IMR-90 (cell line): ENCODE results near the gene SKIC8. TPM values are rescaled to one million over a fixed set of nuclear protein-coding genes. Genes with fewer than 3 reads are reported as not detected.

ENCODE experiments used
- ATAC-seq: fragments of 200-7000 bp; cut with Tn5 transposase; 2 replicates; pipeline ENCODE4 v1.9.1; 2020; ENCODE audit warnings: low read depth, mild to moderate bottlenecking, moderate library complexity
- BruUV-seq: library from RNA; stranded (reverse); fragments of 400-500 nt; replicated peaks from 2 replicates; lab custom pipeline; 2021; lab: Mats Ljungman, UMichigan
- CTCF ChIA-PET: fragments of 300-600 bp; formaldehyde crosslinking; extraction: SDS; loops from one replicate; lab custom pipeline; 2021; ENCODE audit warnings: antibody characterized with exemption; lab: Yijun Ruan, JAX
- POLR2A ChIA-PET: fragments of 300-600 bp; sonication (Branson Sonifier 250); formaldehyde crosslinking; loops from one replicate; lab custom pipeline; 2022; ENCODE audit warnings: antibody characterized with exemption; ENCODE audit not compliant: unreplicated experiment; lab: Charles Lee
- DNase-seq: peaks from one replicate; pipeline ENCODE4 v3.0.0; 2013
- H2AFZ ChIP-seq: replicated peaks from 2 replicates; pipeline ENCODE3; 2013; ENCODE audit warnings: low read length, mild to moderate bottlenecking; ENCODE audit not compliant: poor library complexity
- H2AK5ac ChIP-seq: 2 replicates; pipeline ENCODE4 v1.6.1; 2013; ENCODE audit warnings: low read depth, low read length, inconsistent platforms
- H2AK9ac ChIP-seq: replicated peaks from 2 replicates; pipeline ENCODE3; 2013; ENCODE audit warnings: mild to moderate bottlenecking, low read depth, low read length, moderate library complexity; ENCODE audit not compliant: poor library complexity
- H2BK120ac ChIP-seq: 2 replicates; pipeline ENCODE4 v1.6.1; 2013; ENCODE audit warnings: low read depth, low read length, inconsistent platforms
- H2BK15ac ChIP-seq: 3 replicates; pipeline ENCODE4 v1.6.1; 2013; ENCODE audit warnings: low read depth, low read length, inconsistent platforms
- H2BK20ac ChIP-seq: 2 replicates; pipeline ENCODE4 v1.6.1; 2013; ENCODE audit warnings: low read depth, mild to moderate bottlenecking, inconsistent platforms, low read length, moderate library complexity
- H2BK5ac ChIP-seq: 2 replicates; pipeline ENCODE4 v1.6.1; 2013; ENCODE audit warnings: mild to moderate bottlenecking, low read depth, low read length, inconsistent platforms; ENCODE audit not compliant: poor library complexity, severe bottlenecking
- H3K14ac ChIP-seq: replicated peaks from 2 replicates; pipeline ENCODE4 v1.6.1; 2013; ENCODE audit warnings: low read depth, low read length, inconsistent platforms
- H3K18ac ChIP-seq: 2 replicates; pipeline ENCODE4 v1.6.1; 2013; ENCODE audit warnings: low read depth, low read length, control low read depth
- H3K23ac ChIP-seq: 2 replicates; pipeline ENCODE4 v1.6.1; 2013; ENCODE audit warnings: low read depth, low read length, inconsistent platforms
- H3K27ac ChIP-seq: 2 replicates; pipeline ENCODE4 v1.5.1; 2013; ENCODE audit warnings: mild to moderate bottlenecking, control low read depth, low read length; ENCODE audit not compliant: insufficient read depth
- H3K27me3 ChIP-seq: 2 replicates; pipeline ENCODE4 v1.6.1; 2013; ENCODE audit warnings: low read length; ENCODE audit not compliant: control insufficient read depth, insufficient read depth
- H3K36me3 ChIP-seq: 2 replicates; pipeline ENCODE4 v1.6.1; 2013; ENCODE audit warnings: low read length, mixed read lengths; ENCODE audit not compliant: control insufficient read depth, insufficient read depth
- H3K4ac ChIP-seq: 2 replicates; pipeline ENCODE4 v1.6.1; 2013; ENCODE audit warnings: low read depth, low read length, inconsistent platforms
- H3K4me1 ChIP-seq: 2 replicates; pipeline ENCODE4 v1.6.1; 2013; ENCODE audit warnings: low read length, mixed read lengths; ENCODE audit not compliant: control insufficient read depth, insufficient read depth
- H3K4me2 ChIP-seq: 2 replicates; pipeline ENCODE4 v1.6.1; 2013; ENCODE audit warnings: low read depth, mild to moderate bottlenecking, control low read depth, low read length, moderate library complexity
- H3K4me3 ChIP-seq: 2 replicates; pipeline ENCODE4 v1.5.1; 2013; ENCODE audit warnings: low read depth, mild to moderate bottlenecking, control low read depth, low read length, moderate library complexity; ENCODE audit not compliant: insufficient read depth
- H3K56ac ChIP-seq: 2 replicates; pipeline ENCODE4 v1.6.1; 2013; ENCODE audit warnings: low read length, inconsistent platforms; ENCODE audit not compliant: insufficient read depth; ENCODE audit errors: extremely low read depth
- H3K79me1 ChIP-seq, 2 experiments: 2 replicates each; pipeline ENCODE4 v1.6.1; 2013; ENCODE audit warnings: low read length in 2 of 2, inconsistent platforms in 1 of 2, low read depth in 1 of 2
- H3K9ac ChIP-seq: 2 replicates; pipeline ENCODE4 v1.6.1; 2013; ENCODE audit warnings: low read depth, low read length, control low read depth
- H3K9me1 ChIP-seq: 2 replicates; pipeline ENCODE4 v1.6.1; 2013; ENCODE audit warnings: low read length, inconsistent platforms; ENCODE audit not compliant: insufficient read depth
- H3K9me3 ChIP-seq: 2 replicates; pipeline ENCODE4 v1.6.1; 2013; ENCODE audit warnings: low read length; ENCODE audit not compliant: control insufficient read depth, insufficient read depth
- H4K20me1 ChIP-seq: 2 replicates; pipeline ENCODE4 v1.6.1; 2013; ENCODE audit warnings: low read length, inconsistent platforms; ENCODE audit not compliant: insufficient read depth
- H4K5ac ChIP-seq: 2 replicates; pipeline ENCODE4 v1.6.1; 2013; ENCODE audit warnings: mild to moderate bottlenecking, low read depth, low read length, control low read depth
- H4K8ac ChIP-seq, 2 experiments: 2 replicates each; pipeline ENCODE4 v1.6.1; 2013; ENCODE audit warnings: low read depth in 2 of 2, low read length in 2 of 2, control low read depth in 1 of 2, inconsistent platforms in 1 of 2
- H4K91ac ChIP-seq: 2 replicates; pipeline ENCODE4 v1.6.1; 2013; ENCODE audit warnings: low read depth, low read length, inconsistent platforms; ENCODE audit not compliant: insufficient read depth
- CEBPB ChIP-seq: IDR thresholded peaks from 2 replicates; pipeline ENCODE4 v1.6.1; 2012; ENCODE audit warnings: low read depth, low read length, improper control_type of control experiment
- CHD1 ChIP-seq: IDR thresholded peaks from 2 replicates; pipeline ENCODE4 v1.6.1; 2012; ENCODE audit warnings: low read depth, low read length, improper control_type of control experiment
- CTCF ChIP-seq: conservative IDR thresholded peaks from 2 replicates; pipeline ENCODE4 v1.5.1; 2012; ENCODE audit warnings: mild to moderate bottlenecking, low read depth, low read length, improper control_type of control experiment
- MAFK ChIP-seq: IDR thresholded peaks from 2 replicates; pipeline ENCODE4 v1.6.1; 2012; ENCODE audit warnings: low read depth, low read length, improper control_type of control experiment
- MAZ ChIP-seq: IDR thresholded peaks from 2 replicates; pipeline ENCODE4 v1.6.1; 2012; ENCODE audit warnings: low read depth, mild to moderate bottlenecking, low read length, improper control_type of control experiment, moderate library complexity, borderline replicate concordance
- MXI1 ChIP-seq: IDR thresholded peaks from 2 replicates; pipeline ENCODE4 v1.6.1; 2012; ENCODE audit warnings: low read depth, mild to moderate bottlenecking, low read length, moderate library complexity, borderline replicate concordance
- RCOR1 ChIP-seq: IDR thresholded peaks from 2 replicates; pipeline ENCODE4 v1.6.1; 2012; ENCODE audit warnings: mild to moderate bottlenecking, low read length, improper control_type of control experiment; ENCODE audit not compliant: insufficient replicate concordance
- WGBS, 2 experiments: methylation state at CpG; one replicate each; pipeline versions ENCODE4 v1.1.5 to v1.1.7; 2013; ENCODE audit warnings: missing lambda C conversion rate in 2 of 2; ENCODE audit not compliant: insufficient read length in 1 of 2; ENCODE audit errors: extremely low coverage in 2 of 2; 5-methylcytosine and 5-hydroxymethylcytosine counted together
- dilution Hi-C: fragments of 300-500 bp; cut with HindIII; formaldehyde crosslinking; loops from one replicate; pipeline ENCODE4 v1.14.3; 2018; ENCODE audit warnings: low sequenced_read_pairs; ENCODE audit not compliant: unreplicated experiment
- in situ Hi-C: fragments of 300-500 bp; cut with MboI; formaldehyde crosslinking; loops from 3 replicates; pipeline ENCODE4 v1.14.3; 2019; ENCODE audit warnings: low sequenced_read_pairs, inconsistent platforms, mixed read lengths
- intact Hi-C: fragments of 100-400 bp; cut with micrococcal nuclease; formaldehyde crosslinking; loops from 2 replicates; pipeline ENCODE4 v1.10.0; 2022
- polyA plus RNA-seq, 3 experiments: library from polyadenylated mRNA; depleted of rRNA; stranded (reverse); fragments of >200 nt; gene quantifications; 2 replicates each; pipeline ENCODE4 v1.2.3, GENCODE V29; 2012; ENCODE audit warnings: low replicate concordance in 1 of 3
- total RNA-seq: library from RNA; depleted of rRNA; stranded (reverse); fragments of >200 nt; gene quantifications from 2 replicates; pipeline ENCODE4 v1.2.3, GENCODE V29; 2012
- TF ChIP-seq, protein P1 (sequence below): fragments of 150-350 bp; IDR thresholded peaks from 2 replicates; pipeline ENCODE4 v1.6.1; 2016; ENCODE audit warnings: low read depth, mild to moderate bottlenecking, low read length, moderate library complexity, borderline replicate concordance
- TF ChIP-seq, protein P2 (sequence below): fragments of 150-350 bp; IDR thresholded peaks from 2 replicates; pipeline ENCODE4 v1.6.1; 2017; ENCODE audit warnings: mild to moderate bottlenecking, antibody characterized with exemption, low read length, low read depth

Gene SKIC8
- total and polyA plus RNA-seq, 2 of the 4 experiments (the other 2 are of a cell fraction) = 72.2 to 124 TPM

- Histone ChIP-seq H3K4me3 (no peak overlapping the region), H3K9me3 (no peaks in the 10 kb centered on the region), H3K9ac (no peak overlapping the region), H2BK15ac (no peak overlapping the region), H3K4ac (no peak overlapping the region), H3K56ac (no peak overlapping the region), H3K14ac (no peak overlapping the region), H2AK9ac (no peak overlapping the region), H2BK5ac (no peak overlapping the region), H4K91ac (no peak overlapping the region), H3K4me1 (no peaks in the 10 kb centered on the region), H4K20me1 (no peaks in the 10 kb centered on the region), H4K8ac (no peak overlapping the region), H2AFZ (no peak overlapping the region), H2BK20ac (no peak overlapping the region), H3K9me1 (no peaks in the 10 kb centered on the region), H3K23ac (no peak overlapping the region), H2BK120ac (no peak overlapping the region), H3K79me1 (no peaks in the 10 kb centered on the region), H3K27ac (no peak overlapping the region), H4K5ac (no peak overlapping the region), H3K4me2 (no peak overlapping the region), H3K18ac (no peak overlapping the region), H2AK5ac (no peak overlapping the region), H3K36me3 (no peaks in the 10 kb centered on the region), H3K27me3 (peaks cover 66% of the 10 kb centered on the region)
- ATAC-seq (no peak), DNase-seq (no peak)
- WGBS, 2 experiments = 83% methylated on average over 1 of the region's 9 CpGs; no CpG with 5 or more reads in 1 of the 2 experiments
- in situ Hi-C loops (no loop called here), intact Hi-C loops (no loop called here), dilution Hi-C loops (no loop called here)
- POLR2A ChIA-PET = no interaction called here
- BruUV-seq = no TSS peak
- CTCF ChIA-PET = no interaction called here
- TF ChIP-seq MAZ (no peak), RCOR1 (no peak), MAFK (no peak), CEBPB (no peak), CTCF (no peak), CHD1 (no peak), MXI1 (no peak)
- TF ChIP-seq, protein P1, sequence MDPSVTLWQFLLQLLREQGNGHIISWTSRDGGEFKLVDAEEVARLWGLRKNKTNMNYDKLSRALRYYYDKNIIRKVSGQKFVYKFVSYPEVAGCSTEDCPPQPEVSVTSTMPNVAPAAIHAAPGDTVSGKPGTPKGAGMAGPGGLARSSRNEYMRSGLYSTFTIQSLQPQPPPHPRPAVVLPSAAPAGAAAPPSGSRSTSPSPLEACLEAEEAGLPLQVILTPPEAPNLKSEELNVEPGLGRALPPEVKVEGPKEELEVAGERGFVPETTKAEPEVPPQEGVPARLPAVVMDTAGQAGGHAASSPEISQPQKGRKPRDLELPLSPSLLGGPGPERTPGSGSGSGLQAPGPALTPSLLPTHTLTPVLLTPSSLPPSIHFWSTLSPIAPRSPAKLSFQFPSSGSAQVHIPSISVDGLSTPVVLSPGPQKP = no peak
- TF ChIP-seq, protein P2, sequence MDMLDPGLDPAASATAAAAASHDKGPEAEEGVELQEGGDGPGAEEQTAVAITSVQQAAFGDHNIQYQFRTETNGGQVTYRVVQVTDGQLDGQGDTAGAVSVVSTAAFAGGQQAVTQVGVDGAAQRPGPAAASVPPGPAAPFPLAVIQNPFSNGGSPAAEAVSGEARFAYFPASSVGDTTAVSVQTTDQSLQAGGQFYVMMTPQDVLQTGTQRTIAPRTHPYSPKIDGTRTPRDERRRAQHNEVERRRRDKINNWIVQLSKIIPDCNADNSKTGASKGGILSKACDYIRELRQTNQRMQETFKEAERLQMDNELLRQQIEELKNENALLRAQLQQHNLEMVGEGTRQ = no peak
Observed at GRCh38 chr15:78345396-78346125, 46.2 kb upstream of the SKIC8 start.
